Measurements from ENCODE around the gene ZNF197. TPM values are rescaled to one million over a fixed set of nuclear protein-coding genes. Genes with fewer than 3 reads are reported as not detected.
A peak's percentile ranks its signal among the peaks of the same experiment; 100 is the strongest.

The ZNF197 gene
- total RNA-seq, 1 donor = 16.4 TPM

- TF ChIP-seq, protein P1, sequence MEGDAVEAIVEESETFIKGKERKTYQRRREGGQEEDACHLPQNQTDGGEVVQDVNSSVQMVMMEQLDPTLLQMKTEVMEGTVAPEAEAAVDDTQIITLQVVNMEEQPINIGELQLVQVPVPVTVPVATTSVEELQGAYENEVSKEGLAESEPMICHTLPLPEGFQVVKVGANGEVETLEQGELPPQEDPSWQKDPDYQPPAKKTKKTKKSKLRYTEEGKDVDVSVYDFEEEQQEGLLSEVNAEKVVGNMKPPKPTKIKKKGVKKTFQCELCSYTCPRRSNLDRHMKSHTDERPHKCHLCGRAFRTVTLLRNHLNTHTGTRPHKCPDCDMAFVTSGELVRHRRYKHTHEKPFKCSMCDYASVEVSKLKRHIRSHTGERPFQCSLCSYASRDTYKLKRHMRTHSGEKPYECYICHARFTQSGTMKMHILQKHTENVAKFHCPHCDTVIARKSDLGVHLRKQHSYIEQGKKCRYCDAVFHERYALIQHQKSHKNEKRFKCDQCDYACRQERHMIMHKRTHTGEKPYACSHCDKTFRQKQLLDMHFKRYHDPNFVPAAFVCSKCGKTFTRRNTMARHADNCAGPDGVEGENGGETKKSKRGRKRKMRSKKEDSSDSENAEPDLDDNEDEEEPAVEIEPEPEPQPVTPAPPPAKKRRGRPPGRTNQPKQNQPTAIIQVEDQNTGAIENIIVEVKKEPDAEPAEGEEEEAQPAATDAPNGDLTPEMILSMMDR (IDR thresholded peaks at IDR 0.05; ENCODE audit: insufficient read depth, low read length) = no peak
- peak within 1 kb of the TSS; percentile 89 for H3K4me3 ChIP-seq (ENCODE audit: low read depth, low read length)
- peak; percentile 91 for DNase-seq (ENCODE audit: low read depth)
These were observed 23.9 kb downstream of the ZNF197 start, which contains the start of gene ZNF35 for GRCh38 chr3:44648564-44649229. Gene ZNF35 (plus strand): TSS chr3:44648732. CDS start chr3:44651068, 2,336 bp downstream.

GRCh38 chr3:44649709-44650108 lies 24.9 kb downstream of the ZNF197 start:
- DNase-seq (ENCODE audit: low read depth) = no peak
- H3K4me3 ChIP-seq (ENCODE audit: low read depth, low read length) = no peak overlapping the region
- TF ChIP-seq, protein P1 (IDR thresholded peaks at IDR 0.05; ENCODE audit: insufficient read depth, low read length) = no peak

- no peak for DNase-seq (ENCODE audit: low read depth)
- TF ChIP-seq, protein P1 (IDR thresholded peaks at IDR 0.05; ENCODE audit: insufficient read depth, low read length) = no peak
- H3K4me3 ChIP-seq (ENCODE audit: low read depth, low read length) = no peak overlapping the region
These were observed 29.2 kb downstream of the ZNF197 start for GRCh38 chr3:44654039-44654438.

- TF ChIP-seq, protein P1 (IDR thresholded peaks at IDR 0.05; ENCODE audit: insufficient read depth, low read length) = no peak
- DNase-seq (ENCODE audit: low read depth) = no peak
These were observed 34.2 kb downstream of the ZNF197 start for GRCh38 chr3:44659015-44659414.

DNA sequence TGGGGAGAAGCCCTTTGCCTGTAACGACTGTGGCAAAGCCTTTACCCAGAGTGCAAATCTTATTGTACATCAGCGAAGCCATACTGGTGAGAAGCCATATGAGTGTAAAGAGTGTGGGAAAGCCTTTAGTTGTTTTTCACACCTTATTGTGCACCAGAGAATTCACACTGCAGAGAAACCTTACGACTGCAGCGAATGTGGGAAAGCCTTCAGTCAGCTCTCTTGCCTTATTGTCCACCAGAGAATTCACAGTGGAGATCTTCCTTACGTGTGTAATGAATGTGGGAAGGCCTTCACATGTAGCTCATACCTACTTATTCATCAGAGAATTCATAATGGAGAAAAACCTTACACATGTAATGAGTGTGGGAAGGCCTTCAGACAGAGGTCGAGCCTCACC lies 34.6 kb downstream of the ZNF197 start:
- TF ChIP-seq, protein P1 (IDR thresholded peaks at IDR 0.05; ENCODE audit: insufficient read depth, low read length) = no peak
- H3K4me3 ChIP-seq (ENCODE audit: low read depth, low read length) = no peak overlapping the region
- DNase-seq (ENCODE audit: low read depth) = no peak

More at GRCh38 chr3:44659015-44659414, 34.2 kb downstream of the ZNF197 start:
- no peak overlapping the region for H3K4me3 ChIP-seq (ENCODE audit: low read depth, low read length)

DNA sequence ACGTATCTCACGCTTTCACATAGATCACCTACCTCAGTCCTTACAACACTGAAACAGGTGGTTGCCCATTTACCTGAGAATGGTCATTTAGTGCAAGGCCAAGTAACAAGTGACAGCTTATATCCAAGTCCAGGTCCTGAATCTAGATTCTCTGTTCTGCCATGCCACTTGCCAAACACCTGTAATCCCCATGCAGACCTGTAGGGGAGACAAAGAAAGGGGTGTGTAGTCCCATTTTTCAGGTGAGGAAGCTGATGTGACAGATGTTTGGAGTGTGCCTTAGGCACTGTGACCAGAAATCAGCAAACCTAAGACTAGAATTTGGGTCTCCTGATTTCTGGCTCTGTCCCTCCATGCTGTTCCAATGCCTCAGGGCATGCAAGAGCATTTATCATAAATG lies 36.4 kb downstream of the ZNF197 start:
- no peak for DNase-seq (ENCODE audit: low read depth)
- H3K4me3 ChIP-seq (ENCODE audit: low read depth, low read length) = no peak overlapping the region
- TF ChIP-seq, protein P1 (IDR thresholded peaks at IDR 0.05; ENCODE audit: insufficient read depth, low read length) = peak; percentile 38

DNA sequence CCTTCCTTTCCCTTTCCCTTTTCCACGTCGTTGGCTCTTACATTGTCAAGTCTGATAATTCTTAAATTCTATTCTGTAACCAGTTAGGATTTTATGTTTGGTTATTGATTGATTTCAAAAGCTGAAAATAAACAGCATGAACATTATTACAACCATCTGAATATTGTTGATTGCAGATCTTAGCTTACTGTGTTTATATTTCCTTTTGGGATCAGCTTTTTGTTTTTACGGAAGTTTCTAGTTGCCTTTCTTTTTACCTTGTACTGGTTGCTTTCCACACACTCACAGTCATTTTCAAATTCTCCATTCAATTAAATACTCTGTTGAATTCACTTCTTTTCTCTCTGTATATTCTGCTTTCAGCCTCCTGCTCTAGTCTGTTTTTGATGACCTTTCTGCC lies 40.3 kb downstream of the ZNF197 start:
- DNase-seq (ENCODE audit: low read depth) = no peak
- H3K4me3 ChIP-seq (ENCODE audit: low read depth, low read length) = no peak overlapping the region
- TF ChIP-seq, protein P1 (IDR thresholded peaks at IDR 0.05; ENCODE audit: insufficient read depth, low read length) = no peak

All from fibroblast of the aortic adventitia (primary cell).